ENCODE data around the gene FOXJ2.
"Not testable (repeated sequence)": the region's sequence is repeated elsewhere in the genome, so short reads cannot be mapped to it uniquely, and the experiment has no call there.

The FOXJ2 gene

GRCh38 chr12:8028267-8028666 is 4.2 kb upstream of the FOXJ2 start:
- in situ Hi-C loops (cut with MboI; ENCODE audit: low sequenced_read_pairs) = no loop called here

GRCh38 chr12:8030189-8030588 is 2.3 kb upstream of the FOXJ2 start:
- in situ Hi-C loops (cut with MboI; ENCODE audit: low sequenced_read_pairs) = no loop called here

GRCh38 chr12:8031017-8031416 is 1.5 kb upstream of the FOXJ2 start:
- in situ Hi-C loops (cut with MboI; ENCODE audit: low sequenced_read_pairs) = not testable (repeated sequence)

- in situ Hi-C loops (cut with MboI; ENCODE audit: low sequenced_read_pairs) = no loop called here
Measured at GRCh38 chr12:8031872-8032241, 659 bp upstream of the FOXJ2 start.

- in situ Hi-C loops (cut with MboI; ENCODE audit: low sequenced_read_pairs) = no loop called here
Measured at GRCh38 chr12:8033153-8034044, 883 bp downstream of the FOXJ2 start.

- in situ Hi-C loops (cut with MboI; ENCODE audit: low sequenced_read_pairs) = no loop called here
Measured at GRCh38 chr12:8034802-8035201, 2.3 kb downstream of the FOXJ2 start.

GRCh38 chr12:8035440-8036010 is 3.0 kb downstream of the FOXJ2 start:
- in situ Hi-C loops (cut with MboI; ENCODE audit: low sequenced_read_pairs) = no loop called here

GRCh38 chr12:8036346-8036745 is 3.8 kb downstream of the FOXJ2 start:
- in situ Hi-C loops (cut with MboI; ENCODE audit: low sequenced_read_pairs) = no loop called here

GRCh38 chr12:8037046-8037663 is 4.6 kb downstream of the FOXJ2 start:
- in situ Hi-C loops (cut with MboI; ENCODE audit: low sequenced_read_pairs) = no loop called here

- in situ Hi-C loops (cut with MboI; ENCODE audit: low sequenced_read_pairs) = no loop called here
Measured at GRCh38 chr12:8037947-8038346, 5.4 kb downstream of the FOXJ2 start.

GRCh38 chr12:8038659-8039114 is 6.2 kb downstream of the FOXJ2 start:
- in situ Hi-C loops (cut with MboI; ENCODE audit: low sequenced_read_pairs) = no loop called here

GRCh38 chr12:8040791-8041190 is 8.3 kb downstream of the FOXJ2 start:
- in situ Hi-C loops (cut with MboI; ENCODE audit: low sequenced_read_pairs) = no loop called here

- in situ Hi-C loops (cut with MboI; ENCODE audit: low sequenced_read_pairs) = no loop called here
Measured at GRCh38 chr12:8045952-8046944, 13.7 kb downstream of the FOXJ2 start.

GRCh38 chr12:8047842-8048241 is 15.3 kb downstream of the FOXJ2 start:
- in situ Hi-C loops (cut with MboI; ENCODE audit: low sequenced_read_pairs) = no loop called here

- in situ Hi-C loops (cut with MboI; ENCODE audit: low sequenced_read_pairs) = no loop called here
Measured at GRCh38 chr12:8048906-8049305, 16.4 kb downstream of the FOXJ2 start.

- in situ Hi-C loops (cut with MboI; ENCODE audit: low sequenced_read_pairs) = no loop called here
Measured at GRCh38 chr12:8050600-8051250, 18.2 kb downstream of the FOXJ2 start.

GRCh38 chr12:8052679-8053078 is 20.2 kb downstream of the FOXJ2 start:
- in situ Hi-C loops (cut with MboI; ENCODE audit: low sequenced_read_pairs) = no loop called here

GRCh38 chr12:8054816-8055215 is 22.3 kb downstream of the FOXJ2 start:
- in situ Hi-C loops (cut with MboI; ENCODE audit: low sequenced_read_pairs) = no loop called here

GRCh38 chr12:8057306-8057705 is 24.8 kb downstream of the FOXJ2 start:
- in situ Hi-C loops (cut with MboI; ENCODE audit: low sequenced_read_pairs) = no loop called here

GRCh38 chr12:8057839-8058238 is 25.3 kb downstream of the FOXJ2 start:
- in situ Hi-C loops (cut with MboI; ENCODE audit: low sequenced_read_pairs) = no loop called here

Data from hTERT RPE-1 (cell line).